HepG2 (cell line): ENCODE data around the gene LAMTOR1. TPM values are rescaled to one million over a fixed set of nuclear protein-coding genes. Genes with fewer than 3 reads are reported as not detected.

Experiments
- CREB1 ChIP-seq, 2 experiments: fragments of 450-650 bp in 1 of 2; IDR thresholded peaks; 2 replicates each; pipeline ENCODE4 v1.6.1; 2016 to 2017; ENCODE audit warnings: control low read depth in 1 of 2, mild to moderate bottlenecking in 1 of 2, missing compliant biosample characterization in 1 of 2, missing genetic modification characterization in 1 of 2
- FIP1L1 ChIP-seq: fragments of 200-400 bp; formaldehyde crosslinking; IDR thresholded peaks from 2 replicates; pipeline ENCODE4 v1.6.1; 2018; ENCODE audit warnings: low read depth, mild to moderate bottlenecking, low read length, moderate library complexity, borderline replicate concordance; ENCODE audit not compliant: insufficient read depth
- GPN1 ChIP-seq: sonication (generic); formaldehyde crosslinking; IDR thresholded peaks from 2 replicates; pipeline ENCODE4 v1.5.1; 2020; ENCODE audit warnings: missing genetic modification reagents, borderline replicate concordance
- HNF4A ChIP-seq: sonication (generic); formaldehyde crosslinking; IDR thresholded peaks from 2 replicates; pipeline ENCODE4 v1.4.0; 2020; ENCODE audit warnings: missing genetic modification reagents
- HOXA5 ChIP-seq: sonication (generic); formaldehyde crosslinking; IDR thresholded peaks from 2 replicates; pipeline ENCODE4 v1.4.0; 2020; ENCODE audit warnings: missing genetic modification reagents
- IKZF1 ChIP-seq: fragments of 450-650 bp; IDR thresholded peaks from 2 replicates; pipeline ENCODE4 v1.7.1; 2016
- KMT2B ChIP-seq: IDR thresholded peaks from 2 replicates; pipeline ENCODE4 v1.6.1; 2016; ENCODE audit warnings: missing genetic modification reagents, missing compliant biosample characterization
- MIER2 ChIP-seq: IDR thresholded peaks from 2 replicates; pipeline ENCODE4 v1.6.1; 2016; ENCODE audit warnings: missing biosample characterization, missing genetic modification reagents
- NRL ChIP-seq: sonication (generic); formaldehyde crosslinking; IDR thresholded peaks from 2 replicates; pipeline ENCODE4 v1.5.0; 2020; ENCODE audit warnings: missing genetic modification reagents, mild to moderate bottlenecking, moderate library complexity, borderline replicate concordance
- SOX13 ChIP-seq, 3 experiments: fragments of 450-650 bp in 1 of 3; sonication (generic) in 1 of 3; formaldehyde crosslinking in 1 of 3; IDR thresholded peaks in 2 of 3; conservative IDR thresholded peaks in 1 of 3; 2 replicates each; pipeline versions ENCODE4 v1.5.0 to v1.6.1; 2016 to 2020; ENCODE audit warnings: antibody characterized with exemption in 1 of 3, mild to moderate bottlenecking in 1 of 3, missing compliant biosample characterization in 1 of 3, missing genetic modification reagents in 1 of 3, moderate library complexity in 1 of 3
- ZBTB38 ChIP-seq: sonication (generic); formaldehyde crosslinking; IDR thresholded peaks from 2 replicates; pipeline ENCODE4 v1.5.1; 2020; ENCODE audit warnings: mild to moderate bottlenecking, missing genetic modification reagents
- ZNF136 ChIP-seq: sonication (generic); formaldehyde crosslinking; IDR thresholded peaks from 2 replicates; pipeline ENCODE4 v1.8.1; 2022; ENCODE audit warnings: low read depth, mild to moderate bottlenecking, moderate library complexity, missing genetic modification reagents
- ZNF160 ChIP-seq: sonication (generic); formaldehyde crosslinking; IDR thresholded peaks from 2 replicates; pipeline ENCODE4 v1.8.0; 2022; ENCODE audit warnings: mild to moderate bottlenecking, inconsistent platforms, missing genetic modification reagents
- ZNF264 ChIP-seq: sonication (generic); formaldehyde crosslinking; IDR thresholded peaks from 2 replicates; pipeline ENCODE4 v1.4.0; 2020; ENCODE audit warnings: missing genetic modification reagents
- ZNF296 ChIP-seq: sonication (generic); formaldehyde crosslinking; conservative IDR thresholded peaks from 2 replicates; pipeline ENCODE4 v1.5.0; 2020; ENCODE audit warnings: mild to moderate bottlenecking, missing genetic modification reagents
- ZNF335 ChIP-seq: sonication (generic); formaldehyde crosslinking; IDR thresholded peaks from 2 replicates; pipeline ENCODE4 v1.4.0; 2020; ENCODE audit warnings: missing genetic modification reagents
- ZNF382 ChIP-seq: sonication (generic); formaldehyde crosslinking; IDR thresholded peaks from 2 replicates; pipeline ENCODE4 v1.5.0; 2020; ENCODE audit warnings: missing genetic modification reagents, mild to moderate bottlenecking, borderline replicate concordance
- ZNF431 ChIP-seq: sonication (generic); formaldehyde crosslinking; IDR thresholded peaks from 2 replicates; pipeline ENCODE4 v1.9.0; 2022; ENCODE audit warnings: missing genetic modification reagents, low read depth, mild to moderate bottlenecking, borderline replicate concordance
- ZNF629 ChIP-seq: sonication (generic); formaldehyde crosslinking; conservative IDR thresholded peaks from 2 replicates; pipeline ENCODE4 v1.5.0; 2020; ENCODE audit warnings: missing genetic modification reagents
- ZSCAN30 ChIP-seq: sonication (generic); formaldehyde crosslinking; IDR thresholded peaks from 2 replicates; pipeline ENCODE4 v1.5.0; 2020; ENCODE audit warnings: mild to moderate bottlenecking, missing genetic modification reagents
- polyA plus RNA-seq, 8 experiments: library from polyadenylated mRNA; depleted of rRNA in 3 of 8; stranded (reverse) in 7 of 8; unstranded in 1 of 8; fragments of >200 nt; fragmentation: Illumina TruSeq in 4 of 8; extraction: Trizol in 4 of 8; gene quantifications; 2 replicates each; pipeline versions ENCODE4 v1.2.1 to v1.2.3, GENCODE V29; 2011 to 2016; ENCODE audit warnings: low read depth in 4 of 8, missing spikeins in 1 of 8, mixed read lengths in 1 of 8; ENCODE audit not compliant: insufficient read depth in 1 of 8
- total RNA-seq, 5 experiments: library from RNA; depleted of rRNA; stranded (reverse); fragments of >200 nt; fragmentation: Illumina TruSeq; extraction: Trizol; gene quantifications; 2 replicates each; pipeline ENCODE4 v1.2.3, GENCODE V29; 2016; ENCODE audit warnings: low read depth in 1 of 5
- TF ChIP-seq, protein P1 (sequence below): fragments of 450-650 bp; IDR thresholded peaks from 2 replicates; pipeline ENCODE4 v1.6.1; 2017
- TF ChIP-seq, protein P2 (sequence below): sonication (generic); formaldehyde crosslinking; IDR thresholded peaks from 2 replicates; pipeline ENCODE4 v1.8.0; 2022; ENCODE audit warnings: low read depth, missing genetic modification reagents
- TF ChIP-seq, protein P3 (sequence below): sonication (generic); formaldehyde crosslinking; IDR thresholded peaks from 2 replicates; pipeline ENCODE4 v1.4.0; 2020; ENCODE audit warnings: mild to moderate bottlenecking, missing genetic modification reagents
- TF ChIP-seq, protein P4 (sequence below): sonication (generic); formaldehyde crosslinking; IDR thresholded peaks from 2 replicates; pipeline ENCODE4 v1.5.1; 2020; ENCODE audit warnings: mild to moderate bottlenecking, moderate library complexity, missing genetic modification reagents

The LAMTOR1 gene
- total and polyA plus RNA-seq, 2 of the 13 experiments (the other 11 are each of a cell fraction or from before 2014, with no cell fraction given) = 60.4 to 66.0 TPM

DNA sequence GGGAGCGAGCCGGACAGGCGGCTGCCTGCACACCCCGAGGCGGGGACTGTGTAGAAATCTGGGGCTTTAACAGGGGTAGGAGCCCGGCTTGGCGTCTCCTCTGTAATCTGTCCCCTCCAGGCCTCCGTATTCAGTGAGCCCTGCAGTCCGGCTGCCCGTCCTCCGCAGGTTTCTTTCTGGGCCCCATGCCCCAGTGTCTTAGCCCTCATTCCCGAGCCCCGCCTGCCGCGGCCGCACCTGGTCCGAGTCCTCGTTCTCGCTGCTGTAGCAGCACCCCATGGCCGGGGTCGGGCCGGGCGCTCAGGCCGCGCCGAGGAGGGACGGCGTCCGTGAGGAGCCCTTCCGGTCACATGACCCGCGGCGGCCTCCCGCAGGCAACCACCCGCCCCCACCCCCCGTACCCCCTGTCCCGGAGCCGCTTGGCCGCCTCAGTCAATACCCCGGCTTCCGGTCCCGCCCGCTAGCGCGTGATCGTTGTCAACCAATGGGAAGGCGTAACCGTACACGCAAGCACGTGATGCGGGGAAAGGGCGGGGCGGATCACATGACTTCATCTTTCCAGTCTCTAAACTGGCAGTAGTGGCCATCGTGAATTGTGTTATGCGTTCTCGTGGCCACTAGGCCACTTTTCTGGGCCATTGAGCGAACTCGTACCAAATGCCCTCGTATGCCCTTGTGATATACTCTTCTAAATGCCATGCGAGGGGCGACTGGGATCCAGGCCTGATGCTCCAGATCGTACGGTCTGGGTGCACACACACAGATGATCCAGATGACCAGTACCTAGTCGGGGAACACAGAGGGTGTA lies at the start of gene LAMTOR1 (continued):
- TF ChIP-seq NRL = no peak
- TF ChIP-seq ZNF629 (CRISPR knock-in tag) = no peak; the same call in 1 of the 2 replicates
- TF ChIP-seq ZNF431 (CRISPR knock-in tag) = no peak
- no peak for TF ChIP-seq ZSCAN30 (CRISPR knock-in tag)
- TF ChIP-seq ZBTB38 (CRISPR knock-in tag) = peak; percentile 88
- TF ChIP-seq ZNF296 (CRISPR knock-in tag) = no peak
- TF ChIP-seq ZNF335 (CRISPR knock-in tag) = no peak
- TF ChIP-seq KMT2B (CRISPR knock-in tag) = peak; percentile 67
- TF ChIP-seq, protein P1, sequence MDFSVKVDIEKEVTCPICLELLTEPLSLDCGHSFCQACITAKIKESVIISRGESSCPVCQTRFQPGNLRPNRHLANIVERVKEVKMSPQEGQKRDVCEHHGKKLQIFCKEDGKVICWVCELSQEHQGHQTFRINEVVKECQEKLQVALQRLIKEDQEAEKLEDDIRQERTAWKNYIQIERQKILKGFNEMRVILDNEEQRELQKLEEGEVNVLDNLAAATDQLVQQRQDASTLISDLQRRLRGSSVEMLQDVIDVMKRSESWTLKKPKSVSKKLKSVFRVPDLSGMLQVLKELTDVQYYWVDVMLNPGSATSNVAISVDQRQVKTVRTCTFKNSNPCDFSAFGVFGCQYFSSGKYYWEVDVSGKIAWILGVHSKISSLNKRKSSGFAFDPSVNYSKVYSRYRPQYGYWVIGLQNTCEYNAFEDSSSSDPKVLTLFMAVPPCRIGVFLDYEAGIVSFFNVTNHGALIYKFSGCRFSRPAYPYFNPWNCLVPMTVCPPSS = no peak
- no peak for TF ChIP-seq HNF4A
- TF ChIP-seq ZNF382 (CRISPR knock-in tag) = no peak
- no peak for TF ChIP-seq FIP1L1
- peak; percentile 64 for TF ChIP-seq CREB1 (IDR thresholded peaks at IDR 0.05)
- TF ChIP-seq CREB1 (CRISPR knock-in tag; IDR thresholded peaks at IDR 0.05) = no peak
- TF ChIP-seq ZNF160 (CRISPR knock-in tag) = peak; percentile 30; the same call in 1 of the 2 replicates
- no peak for TF ChIP-seq IKZF1
- TF ChIP-seq GPN1 (CRISPR knock-in tag) = no peak
- TF ChIP-seq, protein P2, sequence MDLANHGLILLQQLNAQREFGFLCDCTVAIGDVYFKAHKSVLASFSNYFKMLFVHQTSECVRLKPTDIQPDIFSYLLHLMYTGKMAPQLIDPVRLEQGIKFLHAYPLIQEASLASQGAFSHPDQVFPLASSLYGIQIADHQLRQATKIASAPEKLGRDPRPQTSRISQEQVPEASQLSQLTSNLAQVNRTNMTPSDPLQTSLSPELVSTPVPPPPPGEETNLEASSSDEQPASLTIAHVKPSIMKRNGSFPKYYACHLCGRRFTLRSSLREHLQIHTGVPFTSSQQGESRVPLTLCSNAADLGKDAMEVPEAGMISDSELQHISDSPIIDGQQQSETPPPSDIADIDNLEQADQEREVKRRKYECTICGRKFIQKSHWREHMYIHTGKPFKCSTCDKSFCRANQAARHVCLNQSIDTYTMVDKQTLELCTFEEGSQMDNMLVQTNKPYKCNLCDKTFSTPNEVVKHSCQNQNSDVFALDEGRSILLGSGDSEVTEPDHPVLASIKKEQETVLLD (CRISPR knock-in tag) = no peak
- TF ChIP-seq, protein P3, sequence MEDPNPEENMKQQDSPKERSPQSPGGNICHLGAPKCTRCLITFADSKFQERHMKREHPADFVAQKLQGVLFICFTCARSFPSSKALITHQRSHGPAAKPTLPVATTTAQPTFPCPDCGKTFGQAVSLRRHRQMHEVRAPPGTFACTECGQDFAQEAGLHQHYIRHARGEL (CRISPR knock-in tag) = no peak
- TF ChIP-seq, protein P4, sequence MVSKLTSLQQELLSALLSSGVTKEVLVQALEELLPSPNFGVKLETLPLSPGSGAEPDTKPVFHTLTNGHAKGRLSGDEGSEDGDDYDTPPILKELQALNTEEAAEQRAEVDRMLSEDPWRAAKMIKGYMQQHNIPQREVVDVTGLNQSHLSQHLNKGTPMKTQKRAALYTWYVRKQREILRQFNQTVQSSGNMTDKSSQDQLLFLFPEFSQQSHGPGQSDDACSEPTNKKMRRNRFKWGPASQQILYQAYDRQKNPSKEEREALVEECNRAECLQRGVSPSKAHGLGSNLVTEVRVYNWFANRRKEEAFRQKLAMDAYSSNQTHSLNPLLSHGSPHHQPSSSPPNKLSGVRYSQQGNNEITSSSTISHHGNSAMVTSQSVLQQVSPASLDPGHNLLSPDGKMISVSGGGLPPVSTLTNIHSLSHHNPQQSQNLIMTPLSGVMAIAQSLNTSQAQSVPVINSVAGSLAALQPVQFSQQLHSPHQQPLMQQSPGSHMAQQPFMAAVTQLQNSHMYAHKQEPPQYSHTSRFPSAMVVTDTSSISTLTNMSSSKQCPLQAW (CRISPR knock-in tag) = no peak; the same call in 1 of the 2 replicates
- TF ChIP-seq ZNF136 (CRISPR knock-in tag) = no peak
- peak; percentile 60 for TF ChIP-seq HOXA5 (CRISPR knock-in tag)
- no peak for TF ChIP-seq SOX13 (IDR thresholded peaks at IDR 0.05)
- 0 out of 4 replicates have a peak, but pooled peaks of 1 of the 2 experiments have one; percentile 19 for TF ChIP-seq SOX13 (CRISPR knock-in tag; conservative IDR thresholded peaks at IDR 0.05 in 1 of 2, IDR thresholded peaks at IDR 0.05 in 1 of 2)
- 0 out of 2 replicates have a peak, but pooled peaks have one; percentile 24 for TF ChIP-seq ZNF264 (CRISPR knock-in tag)
- TF ChIP-seq MIER2 = no peak
